H9 (cell line): Measurements from ENCODE around the gene RABGAP1L. TPM values are rescaled to one million over a fixed set of nuclear protein-coding genes. Genes with fewer than 3 reads are reported as not detected.

Experiments used
- DNase-seq: peaks from one replicate; pipeline ENCODE4 v3.0.0-alpha.2; 2017
- H2AFZ ChIP-seq: one replicate; pipeline ENCODE4 v1.6.1; 2013; ENCODE audit warnings: mild to moderate bottlenecking, low read length, control low read depth, moderate library complexity
- H2AK5ac ChIP-seq: 2 replicates; pipeline ENCODE4 v1.6.1; 2013; ENCODE audit warnings: low read length, control low read depth, mixed read lengths; ENCODE audit not compliant: insufficient read length
- H2BK120ac ChIP-seq: one replicate; pipeline ENCODE4 v1.6.1; 2013; ENCODE audit warnings: low read depth, mild to moderate bottlenecking, low read length, control low read depth, inconsistent platforms; ENCODE audit not compliant: poor library complexity, severe bottlenecking
- H2BK12ac ChIP-seq: 2 replicates; pipeline ENCODE4 v1.6.1; 2013; ENCODE audit warnings: low read length, control low read depth, mixed read lengths, low read depth; ENCODE audit not compliant: insufficient read length
- H2BK15ac ChIP-seq: 2 replicates; pipeline ENCODE4 v1.6.1; 2013; ENCODE audit warnings: low read depth, low read length, control low read depth
- H2BK20ac ChIP-seq: one replicate; pipeline ENCODE4 v1.6.1; 2013; ENCODE audit warnings: low read depth, mild to moderate bottlenecking, low read length, control low read depth, inconsistent platforms; ENCODE audit not compliant: poor library complexity, severe bottlenecking
- H2BK5ac ChIP-seq: 2 replicates; pipeline ENCODE4 v1.6.1; 2013; ENCODE audit warnings: low read length, control low read depth, mixed read lengths; ENCODE audit not compliant: insufficient read length
- H3K14ac ChIP-seq: 2 replicates; pipeline ENCODE4 v1.6.1; 2013; ENCODE audit warnings: low read length, control low read depth; ENCODE audit not compliant: insufficient read depth
- H3K18ac ChIP-seq: 2 replicates; pipeline ENCODE4 v1.6.1; 2013; ENCODE audit warnings: low read depth, mild to moderate bottlenecking, mixed read lengths, low read length, control low read depth; ENCODE audit not compliant: insufficient read length
- H3K23ac ChIP-seq: 2 replicates; pipeline ENCODE4 v1.6.1; 2013; ENCODE audit warnings: low read length, control low read depth, mixed read lengths, low read depth; ENCODE audit not compliant: insufficient read length
- H3K23me2 ChIP-seq: 2 replicates; pipeline ENCODE4 v1.6.1; 2013; ENCODE audit warnings: low read depth, mild to moderate bottlenecking, mixed read lengths, low read length, control low read depth; ENCODE audit not compliant: insufficient read length, poor library complexity, severe bottlenecking
- H3K27ac ChIP-seq: 2 replicates; pipeline ENCODE4 v1.5.1; 2013; ENCODE audit warnings: low read length, control low read depth, mixed read lengths, low read depth; ENCODE audit not compliant: insufficient read length
- H3K27me3 ChIP-seq: 2 replicates; pipeline ENCODE4 v1.6.1; 2013; ENCODE audit warnings: low read length, control low read depth, inconsistent platforms; ENCODE audit not compliant: insufficient read depth
- H3K4ac ChIP-seq: 2 replicates; pipeline ENCODE4 v1.6.1; 2013; ENCODE audit warnings: low read depth, mild to moderate bottlenecking, control low read depth, inconsistent platforms, low read length, moderate library complexity
- H3K4me1 ChIP-seq: 2 replicates; pipeline ENCODE4 v1.6.1; 2013; ENCODE audit warnings: low read length, control low read depth, inconsistent platforms; ENCODE audit not compliant: insufficient read depth
- H3K4me2 ChIP-seq: 2 replicates; pipeline ENCODE4 v1.6.1; 2013; ENCODE audit warnings: low read length, control low read depth, mixed read lengths; ENCODE audit not compliant: insufficient read length, insufficient read depth
- H3K56ac ChIP-seq: 2 replicates; pipeline ENCODE4 v1.6.1; 2013; ENCODE audit warnings: low read depth, mild to moderate bottlenecking, mixed read lengths, low read length, control low read depth; ENCODE audit not compliant: insufficient read length
- H3K79me1 ChIP-seq: 2 replicates; pipeline ENCODE4 v1.6.1; 2013; ENCODE audit warnings: low read depth, mild to moderate bottlenecking, moderate library complexity, low read length, control low read depth, inconsistent platforms; ENCODE audit not compliant: insufficient read depth, poor library complexity, severe bottlenecking
- H3K79me2 ChIP-seq: 2 replicates; pipeline ENCODE4 v1.6.1; 2013; ENCODE audit warnings: low read length, control low read depth, inconsistent platforms; ENCODE audit not compliant: insufficient read depth
- H3K9ac ChIP-seq: 2 replicates; pipeline ENCODE4 v1.6.1; 2013; ENCODE audit warnings: low read length, control low read depth, mixed read lengths; ENCODE audit not compliant: insufficient read length; ENCODE audit errors: extremely low read depth
- H3K9me3 ChIP-seq: one replicate; pipeline ENCODE4 v1.6.1; 2013; ENCODE audit warnings: low read depth, low read length, inconsistent platforms; ENCODE audit not compliant: control insufficient read depth
- H3T11ph ChIP-seq: one replicate; pipeline ENCODE4 v1.6.1; 2013; ENCODE audit warnings: mild to moderate bottlenecking, low read length, control low read depth, inconsistent platforms
- H4K20me1 ChIP-seq: one replicate; pipeline ENCODE4 v1.6.1; 2013; ENCODE audit not compliant: control insufficient read depth, insufficient read length, insufficient read depth
- H4K5ac ChIP-seq: 2 replicates; pipeline ENCODE4 v1.6.1; 2013; ENCODE audit warnings: low read depth, mild to moderate bottlenecking, mixed read lengths, low read length, control low read depth; ENCODE audit not compliant: insufficient read length
- H4K8ac ChIP-seq: replicated peaks from 2 replicates; pipeline ENCODE4 v1.6.1; 2013; ENCODE audit warnings: low read length, control low read depth, mixed read lengths, low read depth; ENCODE audit not compliant: insufficient read length
- H4K91ac ChIP-seq: 2 replicates; pipeline ENCODE4 v1.6.1; 2013; ENCODE audit warnings: low read depth, mild to moderate bottlenecking, moderate library complexity, mixed read lengths, low read length, control low read depth; ENCODE audit not compliant: insufficient read length
- H3K27ac Mint-ChIP-seq, 3 experiments: 2 replicates in 2 of 3; 3 replicates in 1 of 3; pipeline ENCODE4 v1.8.0; 2020 to 2021; ENCODE audit warnings: mixed read lengths in 3 of 3, mild to moderate bottlenecking in 1 of 3, moderate library complexity in 1 of 3
- H3K27me3 Mint-ChIP-seq: 2 replicates; pipeline ENCODE4 v1.8.0; 2021; ENCODE audit warnings: low read depth, mild to moderate bottlenecking, moderate library complexity, mixed read lengths
- H3K36me3 Mint-ChIP-seq, 3 experiments: 2 replicates in 2 of 3; 3 replicates in 1 of 3; pipeline ENCODE4 v1.8.0; 2020 to 2021; ENCODE audit warnings: low read depth in 3 of 3, mixed read lengths in 3 of 3; ENCODE audit not compliant: insufficient read depth in 1 of 3
- H3K4me1 Mint-ChIP-seq, 2 experiments: 2 replicates each; pipeline ENCODE4 v1.8.0; 2020; ENCODE audit warnings: mixed read lengths in 2 of 2
- H3K4me3 Mint-ChIP-seq, 2 experiments: 2 replicates in 1 of 2; 3 replicates in 1 of 2; pipeline ENCODE4 v1.8.0; 2020 to 2021; ENCODE audit warnings: mild to moderate bottlenecking in 2 of 2, mixed read lengths in 2 of 2, moderate library complexity in 1 of 2
- H3K9me3 Mint-ChIP-seq, 2 experiments: 2 replicates in 1 of 2; 3 replicates in 1 of 2; pipeline ENCODE4 v1.8.0; 2020; ENCODE audit warnings: mild to moderate bottlenecking in 2 of 2, mixed read lengths in 2 of 2, moderate library complexity in 1 of 2
- CTCF ChIP-seq: fragments of 200-600 bp; sonication (generic); conservative IDR thresholded peaks from 3 replicates; pipeline ENCODE4 v1.8.0; 2021; ENCODE audit warnings: antibody characterized with exemption, mild to moderate bottlenecking
- WGBS: extraction: QIAGEN DNeasy Blood & Tissue Kit; methylation state at CpG from one replicate; pipeline ENCODE4 v1.1.7; 2013; ENCODE audit warnings: missing lambda C conversion rate, low lambda C conversion rate, mixed read lengths; ENCODE audit not compliant: insufficient read length; ENCODE audit errors: extremely low coverage; 5-methylcytosine and 5-hydroxymethylcytosine counted together
- total RNA-seq: library from RNA; stranded (reverse); gene quantifications from 2 replicates; pipeline ENCODE4 v1.2.1, GENCODE V29; 2021

Gene RABGAP1L
- total RNA-seq, 1 experiment from 2014 or later, result 147 TPM

- no peak for TF ChIP-seq CTCF
- no peak overlapping the region for H2AK5ac ChIP-seq
- no peak overlapping the region for H2AFZ ChIP-seq
- Mint-ChIP-seq H3K9me3 (no peaks in the 10 kb centered on the region), H3K27me3 (no peaks in the 10 kb centered on the region), H3K27ac (no peak overlapping the region), H3K36me3 (no peaks in the 10 kb centered on the region), H3K4me1 (peaks cover 19 to 21% of the 10 kb centered on the region in 2 experiments), H3K4me3 (no peak overlapping the region)
- H3K27me3 ChIP-seq, result no peaks in the 10 kb centered on the region
- no peak overlapping the region for H3K23ac ChIP-seq
- no peak overlapping the region for H3K4ac ChIP-seq
- no peaks in the 10 kb centered on the region for H3K9me3 ChIP-seq
- no peak overlapping the region for H3K56ac ChIP-seq
- no peak overlapping the region for H3K14ac ChIP-seq
- no peaks in the 10 kb centered on the region for H3K79me1 ChIP-seq
- no peak for DNase-seq
- no peak overlapping the region for H4K91ac ChIP-seq
- WGBS, result no CpG with 5 or more reads among the region's 2 CpGs
- H2BK20ac ChIP-seq, result no peak overlapping the region
- no peak overlapping the region for H4K5ac ChIP-seq
- no peak overlapping the region for H2BK12ac ChIP-seq
- no peaks in the 10 kb centered on the region for H3K79me2 ChIP-seq
- H3K27ac ChIP-seq, result no peak overlapping the region
- no peak overlapping the region for H2BK5ac ChIP-seq
- no peak overlapping the region for H4K8ac ChIP-seq
- H3K9ac ChIP-seq, result no peak overlapping the region
- H2BK15ac ChIP-seq, result no peak overlapping the region
- H3K4me2 ChIP-seq, result no peak overlapping the region
- H3K4me1 ChIP-seq, result peaks cover 5% of the 10 kb centered on the region; the same call in 1 of the 2 replicates
- no peak overlapping the region for H2BK120ac ChIP-seq
- H4K20me1 ChIP-seq, result no peaks in the 10 kb centered on the region
- H3K23me2 ChIP-seq, result no peaks in the 10 kb centered on the region
- no peak overlapping the region for H3T11ph ChIP-seq
- H3K18ac ChIP-seq, result no peak overlapping the region
These were observed 875.5 kb downstream of the RABGAP1L start for GRCh38 chr1:175034775-175035174.
